Panc1 (cell line): ENCODE data around the gene SPTBN1. TPM values are rescaled to one million over a fixed set of nuclear protein-coding genes. Genes with fewer than 3 reads are reported as not detected.

ENCODE experiments used
- ATAC-seq: fragments of 200-7000 bp; cut with Tn5 transposase; 2 replicates; pipeline ENCODE4 v1.9.1; 2020; ENCODE audit warnings: mild to moderate bottlenecking, moderate library complexity
- BruUV-seq: library from RNA; stranded (reverse); fragments of 400-500 nt; replicated peaks from 2 replicates; lab custom pipeline; 2021; lab: Mats Ljungman, UMichigan
- CTCF ChIA-PET: fragments of 300-600 bp; sonication (Branson Sonifier 250); formaldehyde crosslinking; loops from one replicate; lab custom pipeline; 2022; ENCODE audit warnings: antibody characterized with exemption; lab: Charles Lee
- POLR2A ChIA-PET: fragments of 300-600 bp; sonication (Branson Sonifier 250); formaldehyde crosslinking; loops from one replicate; lab custom pipeline; 2022; ENCODE audit warnings: antibody characterized with exemption; lab: Charles Lee
- DNase-seq: peaks from one replicate; pipeline ENCODE4 v3.0.0-alpha.2; 2010; ENCODE audit warnings: low read depth, low spot score
- H3K27ac ChIP-seq: 2 replicates; pipeline ENCODE4 v1.5.1; 2011; ENCODE audit warnings: mild to moderate bottlenecking, low read length, inconsistent platforms
- H3K27me3 ChIP-seq: fragments of 200-500 bp; sonication (Bioruptor generic); 2 replicates; pipeline ENCODE4 v1.6.0; 2014; ENCODE audit warnings: low read length, inconsistent platforms; ENCODE audit not compliant: control insufficient read depth, insufficient read depth
- H3K36me3 ChIP-seq: fragments of 200-500 bp; sonication (Bioruptor generic); 2 replicates; pipeline ENCODE4 v1.5.1; 2014; ENCODE audit warnings: inconsistent platforms, mild to moderate bottlenecking, low read length, moderate library complexity; ENCODE audit not compliant: control insufficient read depth, insufficient read depth
- H3K4me1 ChIP-seq: 2 replicates; pipeline ENCODE4 v1.5.1; 2011; ENCODE audit warnings: inconsistent platforms, mild to moderate bottlenecking, low read length, moderate library complexity; ENCODE audit not compliant: control insufficient read depth, insufficient read depth
- H3K4me3 ChIP-seq, 2 experiments: 2 replicates each; pipeline ENCODE4 v1.5.1; 2011 to 2012; ENCODE audit warnings: low read depth in 2 of 2, low read length in 2 of 2, mild to moderate bottlenecking in 2 of 2, inconsistent platforms in 1 of 2, moderate library complexity in 1 of 2
- H3K9me3 ChIP-seq: fragments of 200-500 bp; sonication (Bioruptor generic); 2 replicates; pipeline ENCODE4 v1.5.1; 2014; ENCODE audit warnings: low read depth, mild to moderate bottlenecking, inconsistent platforms, low read length, moderate library complexity; ENCODE audit not compliant: control insufficient read depth, insufficient read depth
- POLR2AphosphoS5 ChIP-seq: IDR thresholded peaks from 2 replicates; pipeline ENCODE4 v1.6.1; 2012; ENCODE audit warnings: mild to moderate bottlenecking, low read depth, low read length, moderate library complexity
- SIN3A ChIP-seq: IDR thresholded peaks from 2 replicates; pipeline ENCODE4 v1.6.1; 2012; ENCODE audit warnings: low read depth, mild to moderate bottlenecking, low read length, moderate library complexity, borderline replicate concordance; ENCODE audit not compliant: insufficient read depth
- TCF7L2 ChIP-seq: IDR thresholded peaks from 2 replicates; pipeline ENCODE4 v1.6.1; 2011; ENCODE audit warnings: mild to moderate bottlenecking, low read depth, low read length, inconsistent platforms
- in situ Hi-C: cut with HindIII; loops from 2 replicates; pipeline ENCODE4 v1.10.0; 2016; ENCODE audit warnings: low sequenced_read_pairs, low pct_unique_long_range_greater_than_20kb
- intact Hi-C: fragments of 100-400 bp; cut with micrococcal nuclease; formaldehyde crosslinking; loops from one replicate; pipeline ENCODE4 v1.10.0; 2022; ENCODE audit not compliant: unreplicated experiment
- total RNA-seq: library from RNA; stranded (reverse); gene quantifications from one replicate; pipeline ENCODE4 v1.2.1, GENCODE V29; 2021; ENCODE audit not compliant: unreplicated experiment
- TF ChIP-seq, protein P1 (sequence below), 2 experiments: IDR thresholded peaks; 2 replicates each; pipeline ENCODE4 v1.6.1; 2011 to 2012; ENCODE audit warnings: low read depth in 2 of 2, control low read depth in 1 of 2, low read length in 1 of 2, mild to moderate bottlenecking in 1 of 2, moderate library complexity in 1 of 2; ENCODE audit not compliant: insufficient read depth in 1 of 2
- TF ChIP-seq, protein P2 (sequence below): fragments of 450-650 bp; IDR thresholded peaks from 2 replicates; pipeline ENCODE4 v1.5.1; 2017; ENCODE audit warnings: mild to moderate bottlenecking

SPTBN1 gene
- total RNA-seq, 1 experiment from 2014 or later: 169 TPM

DNA sequence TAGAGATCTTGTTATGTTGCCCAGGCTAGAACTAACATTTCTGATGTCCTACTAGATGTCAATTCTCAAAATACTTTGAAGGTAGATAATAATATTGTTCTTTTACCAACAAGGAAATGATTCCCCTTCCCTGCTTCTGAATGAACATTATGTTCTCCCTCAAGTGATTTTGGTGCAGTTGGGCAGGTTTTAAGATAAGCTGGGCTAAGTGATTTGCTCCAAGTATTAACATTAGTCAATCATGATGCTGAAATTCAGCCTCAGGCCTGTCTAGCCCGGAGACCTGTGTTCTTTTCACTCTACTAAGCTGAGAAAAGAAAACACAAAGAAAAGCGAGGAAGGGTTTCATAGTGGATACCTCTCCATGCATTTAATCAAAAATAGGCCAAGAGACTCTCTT lies 38.5 kb upstream of the SPTBN1 start:
- no peak overlapping the region for H3K27ac ChIP-seq
- POLR2A ChIA-PET: no interaction called here
- TF ChIP-seq, protein P1, sequence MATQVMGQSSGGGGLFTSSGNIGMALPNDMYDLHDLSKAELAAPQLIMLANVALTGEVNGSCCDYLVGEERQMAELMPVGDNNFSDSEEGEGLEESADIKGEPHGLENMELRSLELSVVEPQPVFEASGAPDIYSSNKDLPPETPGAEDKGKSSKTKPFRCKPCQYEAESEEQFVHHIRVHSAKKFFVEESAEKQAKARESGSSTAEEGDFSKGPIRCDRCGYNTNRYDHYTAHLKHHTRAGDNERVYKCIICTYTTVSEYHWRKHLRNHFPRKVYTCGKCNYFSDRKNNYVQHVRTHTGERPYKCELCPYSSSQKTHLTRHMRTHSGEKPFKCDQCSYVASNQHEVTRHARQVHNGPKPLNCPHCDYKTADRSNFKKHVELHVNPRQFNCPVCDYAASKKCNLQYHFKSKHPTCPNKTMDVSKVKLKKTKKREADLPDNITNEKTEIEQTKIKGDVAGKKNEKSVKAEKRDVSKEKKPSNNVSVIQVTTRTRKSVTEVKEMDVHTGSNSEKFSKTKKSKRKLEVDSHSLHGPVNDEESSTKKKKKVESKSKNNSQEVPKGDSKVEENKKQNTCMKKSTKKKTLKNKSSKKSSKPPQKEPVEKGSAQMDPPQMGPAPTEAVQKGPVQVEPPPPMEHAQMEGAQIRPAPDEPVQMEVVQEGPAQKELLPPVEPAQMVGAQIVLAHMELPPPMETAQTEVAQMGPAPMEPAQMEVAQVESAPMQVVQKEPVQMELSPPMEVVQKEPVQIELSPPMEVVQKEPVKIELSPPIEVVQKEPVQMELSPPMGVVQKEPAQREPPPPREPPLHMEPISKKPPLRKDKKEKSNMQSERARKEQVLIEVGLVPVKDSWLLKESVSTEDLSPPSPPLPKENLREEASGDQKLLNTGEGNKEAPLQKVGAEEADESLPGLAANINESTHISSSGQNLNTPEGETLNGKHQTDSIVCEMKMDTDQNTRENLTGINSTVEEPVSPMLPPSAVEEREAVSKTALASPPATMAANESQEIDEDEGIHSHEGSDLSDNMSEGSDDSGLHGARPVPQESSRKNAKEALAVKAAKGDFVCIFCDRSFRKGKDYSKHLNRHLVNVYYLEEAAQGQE (IDR thresholded peaks at IDR 0.05; ENCODE audit: insufficient read depth in 1 of 2, low read depth in 2 of 2, low read length in 1 of 2): no peak
- no peak for TF ChIP-seq TCF7L2
- TF ChIP-seq POLR2AphosphoS5: no peak
- TF ChIP-seq, protein P2, sequence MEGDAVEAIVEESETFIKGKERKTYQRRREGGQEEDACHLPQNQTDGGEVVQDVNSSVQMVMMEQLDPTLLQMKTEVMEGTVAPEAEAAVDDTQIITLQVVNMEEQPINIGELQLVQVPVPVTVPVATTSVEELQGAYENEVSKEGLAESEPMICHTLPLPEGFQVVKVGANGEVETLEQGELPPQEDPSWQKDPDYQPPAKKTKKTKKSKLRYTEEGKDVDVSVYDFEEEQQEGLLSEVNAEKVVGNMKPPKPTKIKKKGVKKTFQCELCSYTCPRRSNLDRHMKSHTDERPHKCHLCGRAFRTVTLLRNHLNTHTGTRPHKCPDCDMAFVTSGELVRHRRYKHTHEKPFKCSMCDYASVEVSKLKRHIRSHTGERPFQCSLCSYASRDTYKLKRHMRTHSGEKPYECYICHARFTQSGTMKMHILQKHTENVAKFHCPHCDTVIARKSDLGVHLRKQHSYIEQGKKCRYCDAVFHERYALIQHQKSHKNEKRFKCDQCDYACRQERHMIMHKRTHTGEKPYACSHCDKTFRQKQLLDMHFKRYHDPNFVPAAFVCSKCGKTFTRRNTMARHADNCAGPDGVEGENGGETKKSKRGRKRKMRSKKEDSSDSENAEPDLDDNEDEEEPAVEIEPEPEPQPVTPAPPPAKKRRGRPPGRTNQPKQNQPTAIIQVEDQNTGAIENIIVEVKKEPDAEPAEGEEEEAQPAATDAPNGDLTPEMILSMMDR: no peak
- no peak for TF ChIP-seq SIN3A
- H3K9me3 ChIP-seq: no peaks in the 10 kb centered on the region
- intact Hi-C loops (no loop called here), in situ Hi-C loops (no loop called here)
- DNase-seq: no peak
- H3K4me3 ChIP-seq: no peak overlapping the region
- H3K36me3 ChIP-seq: no peaks in the 10 kb centered on the region
- ATAC-seq: no peak
- H3K4me1 ChIP-seq: no peaks in the 10 kb centered on the region
- BruUV-seq: no TSS peak
- CTCF ChIA-PET: interaction anchor here (0.7 kb wide), 1 partner anchor 62 kb away, joined by 3 read pairs; no protein-coding TSS in a partner anchor
- no peaks in the 10 kb centered on the region for H3K27me3 ChIP-seq

DNA sequence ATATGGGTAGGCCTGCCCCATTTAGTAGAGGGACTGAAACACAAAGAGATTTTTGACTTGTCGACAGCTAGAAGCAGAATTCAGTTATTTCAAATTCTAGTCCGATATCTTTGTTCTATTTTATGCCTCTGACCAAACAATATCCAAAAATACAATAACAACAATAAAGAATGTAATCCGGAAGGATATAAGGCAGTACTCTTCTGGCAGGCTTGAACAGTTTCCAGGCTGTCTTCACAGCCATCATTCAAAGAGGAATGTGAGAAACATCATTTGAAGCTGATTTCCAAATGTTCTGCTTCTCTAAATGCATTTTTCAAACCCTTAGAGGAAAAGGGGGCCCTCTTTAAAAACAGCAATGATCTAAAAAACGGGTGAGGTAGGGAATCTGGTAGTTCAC lies 36.7 kb upstream of the SPTBN1 start:
- H3K4me1 ChIP-seq: no peaks in the 10 kb centered on the region
- no TSS peak for BruUV-seq
- in situ Hi-C loops (no loop called here), intact Hi-C loops (no loop called here)
- peaks cover 2% of the 10 kb centered on the region; the same call in 1 of the 2 replicates for H3K27me3 ChIP-seq
- no peak overlapping the region for H3K4me3 ChIP-seq
- POLR2A ChIA-PET: interaction anchor here (0.6 kb wide), 1 partner anchor 217 kb away, joined by 6 read pairs; no protein-coding TSS in a partner anchor
- CTCF ChIA-PET: no interaction called here
- H3K27ac ChIP-seq: no peak overlapping the region
- no peak for DNase-seq
- no peaks in the 10 kb centered on the region for H3K9me3 ChIP-seq
- H3K36me3 ChIP-seq: no peaks in the 10 kb centered on the region
- TF ChIP-seq TCF7L2 (no peak), SIN3A (no peak), POLR2AphosphoS5 (no peak)
- TF ChIP-seq, protein P1 (IDR thresholded peaks at IDR 0.05; ENCODE audit: insufficient read depth in 1 of 2, low read depth in 2 of 2, low read length in 1 of 2): no peak
- TF ChIP-seq, protein P2: no peak
- no peak for ATAC-seq
